SH-SY5Y (cell line): ENCODE measurements around the gene PI16.

Source experiments
- GATA2 ChIP-seq: IDR thresholded peaks from 2 replicates; pipeline ENCODE4 v1.6.1; 2011; ENCODE audit warnings: mild to moderate bottlenecking, low read depth, low read length
- GATA3 ChIP-seq: IDR thresholded peaks from 2 replicates; pipeline ENCODE4 v1.6.1; 2011; ENCODE audit warnings: low read depth, mild to moderate bottlenecking, low read length, moderate library complexity

- TF ChIP-seq GATA2 (no peak), GATA3 (no peak)
Measured at GRCh38 chr6:36999061-36999750, 44.7 kb downstream of the PI16 start.
